ENCODE data around the gene IL2RA.

DNA sequence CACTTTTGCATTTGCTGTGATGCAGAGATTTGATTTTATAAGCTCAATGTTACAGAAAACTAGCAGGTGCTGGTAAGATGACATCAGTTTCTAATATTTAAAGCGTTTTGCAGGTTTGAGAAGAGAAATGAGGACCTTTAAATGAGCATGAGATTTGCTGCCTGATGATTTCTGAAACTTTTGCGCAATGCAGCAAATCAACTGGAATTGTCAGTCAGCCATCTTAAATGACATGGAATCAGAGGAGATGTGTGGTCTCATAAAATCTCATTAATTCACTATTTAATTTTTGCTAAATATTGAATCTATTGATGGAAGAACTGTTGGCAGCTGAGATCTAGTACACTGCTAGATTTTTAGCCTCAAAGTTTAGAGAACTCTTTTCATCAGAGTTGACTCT is 30.6 kb upstream of the IL2RA start:
- TF ChIP-seq MEF2B (IDR thresholded peaks at IDR 0.05; ENCODE audit: partially characterized antibody, poor library complexity, severe bottlenecking) (no peak), RBBP5 (conservative IDR thresholded peaks at IDR 0.05) (no peak), EZH2 (IDR thresholded peaks at IDR 0.05; ENCODE audit: borderline replicate concordance, control insufficient read depth, low read depth, low read length) (no peak), REST (IDR thresholded peaks at IDR 0.05; ENCODE audit: low read depth, low read length) (no peak), POLR2A (IDR thresholded peaks at IDR 0.05; ENCODE audit: low read depth, low read length) (no peak), SMC3 (IDR thresholded peaks at IDR 0.05; ENCODE audit: borderline replicate concordance, low read length) (no peak), DPF2 (IDR thresholded peaks at IDR 0.05) (no peak), ZSCAN29 (IDR thresholded peaks at IDR 0.05) (no peak)
- TF ChIP-seq, protein P1, sequence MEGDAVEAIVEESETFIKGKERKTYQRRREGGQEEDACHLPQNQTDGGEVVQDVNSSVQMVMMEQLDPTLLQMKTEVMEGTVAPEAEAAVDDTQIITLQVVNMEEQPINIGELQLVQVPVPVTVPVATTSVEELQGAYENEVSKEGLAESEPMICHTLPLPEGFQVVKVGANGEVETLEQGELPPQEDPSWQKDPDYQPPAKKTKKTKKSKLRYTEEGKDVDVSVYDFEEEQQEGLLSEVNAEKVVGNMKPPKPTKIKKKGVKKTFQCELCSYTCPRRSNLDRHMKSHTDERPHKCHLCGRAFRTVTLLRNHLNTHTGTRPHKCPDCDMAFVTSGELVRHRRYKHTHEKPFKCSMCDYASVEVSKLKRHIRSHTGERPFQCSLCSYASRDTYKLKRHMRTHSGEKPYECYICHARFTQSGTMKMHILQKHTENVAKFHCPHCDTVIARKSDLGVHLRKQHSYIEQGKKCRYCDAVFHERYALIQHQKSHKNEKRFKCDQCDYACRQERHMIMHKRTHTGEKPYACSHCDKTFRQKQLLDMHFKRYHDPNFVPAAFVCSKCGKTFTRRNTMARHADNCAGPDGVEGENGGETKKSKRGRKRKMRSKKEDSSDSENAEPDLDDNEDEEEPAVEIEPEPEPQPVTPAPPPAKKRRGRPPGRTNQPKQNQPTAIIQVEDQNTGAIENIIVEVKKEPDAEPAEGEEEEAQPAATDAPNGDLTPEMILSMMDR (IDR thresholded peaks at IDR 0.05 in 2 of 3, conservative IDR thresholded peaks at IDR 0.05 in 1 of 3; ENCODE audit: control insufficient read depth in 2 of 3, extremely low read depth in 1 of 3, insufficient read depth in 1 of 3, low read depth in 3 of 3, low read length in 3 of 3) = no peak
